ENCODE measurements around the gene FBN2. TPM values are rescaled to one million over a fixed set of nuclear protein-coding genes. Genes with fewer than 3 reads are reported as not detected.

FBN2 gene
- total and polyA plus RNA-seq, 7 donors: under 0.01 to 0.46 (median 0.04) TPM; not detected in 1

DNA sequence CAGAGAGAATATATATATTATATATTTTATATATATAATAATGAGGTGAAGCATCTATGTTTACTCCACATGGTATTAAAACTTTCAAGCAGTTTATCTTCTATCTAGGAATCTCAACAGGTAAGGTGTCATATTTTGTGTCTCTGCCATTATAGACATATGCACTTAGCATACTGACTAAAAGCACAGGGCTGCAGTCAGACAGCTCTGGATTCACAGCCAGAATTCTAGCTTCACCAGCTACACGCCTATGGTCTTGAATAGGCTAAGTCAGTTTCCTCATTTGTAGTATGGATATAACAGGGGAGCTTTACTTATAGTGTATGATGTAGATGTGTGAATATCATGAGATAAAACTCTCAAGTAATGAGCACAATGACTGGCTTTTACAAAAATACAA is 57.9 kb downstream of the FBN2 start:
- no peak for ATAC-seq

GRCh38 chr5:128478386-128479368 is 59.4 kb downstream of the FBN2 start:
- Histone ChIP-seq H3K27ac (no peak overlapping the region), H3K36me3 (ENCODE audit: insufficient read depth in 1 of 2, low read depth in 1 of 2) (no peaks in the 10 kb centered on the region), H3K4me1 (no peaks in the 10 kb centered on the region), H3K4me3 (no peak overlapping the region), H3K27me3 (ENCODE audit: insufficient read depth in 3 of 3, low read length in 2 of 3) (no peaks in the 10 kb centered on the region), H3K9me3 (no peaks in the 10 kb centered on the region)
- 80 to 89% (median 80%) methylated on average over 6 of the region's 6 CpGs for WGBS, 3 donors
- DNase-seq: no peak
- TF ChIP-seq, protein P1, sequence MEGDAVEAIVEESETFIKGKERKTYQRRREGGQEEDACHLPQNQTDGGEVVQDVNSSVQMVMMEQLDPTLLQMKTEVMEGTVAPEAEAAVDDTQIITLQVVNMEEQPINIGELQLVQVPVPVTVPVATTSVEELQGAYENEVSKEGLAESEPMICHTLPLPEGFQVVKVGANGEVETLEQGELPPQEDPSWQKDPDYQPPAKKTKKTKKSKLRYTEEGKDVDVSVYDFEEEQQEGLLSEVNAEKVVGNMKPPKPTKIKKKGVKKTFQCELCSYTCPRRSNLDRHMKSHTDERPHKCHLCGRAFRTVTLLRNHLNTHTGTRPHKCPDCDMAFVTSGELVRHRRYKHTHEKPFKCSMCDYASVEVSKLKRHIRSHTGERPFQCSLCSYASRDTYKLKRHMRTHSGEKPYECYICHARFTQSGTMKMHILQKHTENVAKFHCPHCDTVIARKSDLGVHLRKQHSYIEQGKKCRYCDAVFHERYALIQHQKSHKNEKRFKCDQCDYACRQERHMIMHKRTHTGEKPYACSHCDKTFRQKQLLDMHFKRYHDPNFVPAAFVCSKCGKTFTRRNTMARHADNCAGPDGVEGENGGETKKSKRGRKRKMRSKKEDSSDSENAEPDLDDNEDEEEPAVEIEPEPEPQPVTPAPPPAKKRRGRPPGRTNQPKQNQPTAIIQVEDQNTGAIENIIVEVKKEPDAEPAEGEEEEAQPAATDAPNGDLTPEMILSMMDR (IDR thresholded peaks at IDR 0.05): no peak
- intact Hi-C loops (cut with DNase I): no loop called here
- ATAC-seq: no peak

More for the DNA sequence above, 57.9 kb downstream of the FBN2 start:
- Histone ChIP-seq H3K27ac (no peak overlapping the region), H3K4me1 (no peaks in the 10 kb centered on the region), H3K4me3 (no peak overlapping the region), H3K36me3 (ENCODE audit: insufficient read depth in 1 of 2, low read depth in 1 of 2) (no peaks in the 10 kb centered on the region), H3K27me3 (ENCODE audit: insufficient read depth in 3 of 3, low read length in 2 of 3) (no peaks in the 10 kb centered on the region), H3K9me3 (no peaks in the 10 kb centered on the region)
- 91 to 95% (median 95%) methylated on average over 1 of the region's 1 CpG for WGBS, 3 donors
- no peak for DNase-seq
- intact Hi-C loops (cut with DNase I): no loop called here
- TF ChIP-seq, protein P1 (IDR thresholded peaks at IDR 0.05): no peak

GRCh38 chr5:128477944-128478343 is 60.1 kb downstream of the FBN2 start:
- DNase-seq: no peak
- H3K27ac ChIP-seq: no peak overlapping the region

GRCh38 chr5:128475693-128476092 is 62.4 kb downstream of the FBN2 start:
- Histone ChIP-seq H3K9me3 (no peaks in the 10 kb centered on the region), H3K27me3 (ENCODE audit: insufficient read depth in 3 of 3, low read length in 2 of 3) (no peaks in the 10 kb centered on the region), H3K27ac (no peak overlapping the region), H3K4me1 (no peaks in the 10 kb centered on the region), H3K36me3 (ENCODE audit: insufficient read depth in 1 of 2, low read depth in 1 of 2) (no peaks in the 10 kb centered on the region), H3K4me3 (no peak overlapping the region)
- no peak for ATAC-seq
- DNase-seq: no peak
- 87 to 90% (median 88%) methylated on average over 3 of the region's 3 CpGs for WGBS, 3 donors
- TF ChIP-seq, protein P1 (IDR thresholded peaks at IDR 0.05): no peak
- intact Hi-C loops (cut with DNase I): no loop called here

More at GRCh38 chr5:128477944-128478343, 60.1 kb downstream of the FBN2 start:
- no peaks in the 10 kb centered on the region for H3K4me1 ChIP-seq
- H3K27me3 ChIP-seq (ENCODE audit: insufficient read depth in 3 of 3, low read length in 2 of 3): no peaks in the 10 kb centered on the region
- ATAC-seq: no peak
- intact Hi-C loops (cut with DNase I): no loop called here
- H3K36me3 ChIP-seq (ENCODE audit: insufficient read depth in 1 of 2, low read depth in 1 of 2): no peaks in the 10 kb centered on the region
- TF ChIP-seq, protein P1 (IDR thresholded peaks at IDR 0.05): no peak
- H3K9me3 ChIP-seq: no peaks in the 10 kb centered on the region
- WGBS, 3 donors: 73 to 81% (median 73%) methylated on average over 5 of the region's 5 CpGs
- H3K4me3 ChIP-seq: no peak overlapping the region

All from psoas muscle (tissue), 8 donors.